D721Med (cell line): ENCODE measurements around the gene MSI2.

Experiments used
- DNase-seq: peaks from one replicate; pipeline ENCODE4 v3.0.0; 2011; ENCODE audit warnings: low spot score; ENCODE audit not compliant: insufficient read length
- FAIRE-seq: peaks from 2 replicates; lab custom pipeline; 2011; peaks lifted over from hg19 to GRCh38; lab: Jason Lieb, UNC
- CTCF ChIP-seq: IDR thresholded peaks from 2 replicates; pipeline ENCODE4 v1.5.1; 2012; ENCODE audit warnings: mild to moderate bottlenecking, control low read depth; ENCODE audit not compliant: insufficient read depth; ENCODE audit errors: missing control alignments

Gene MSI2

GRCh38 chr17:57366177-57366557, 109.8 kb downstream of the MSI2 start:
- FAIRE-seq (no peak), DNase-seq (no peak)
- no peak for TF ChIP-seq CTCF

GRCh38 chr17:57366558-57367351, 110.4 kb downstream of the MSI2 start:
- no peak for FAIRE-seq
- TF ChIP-seq CTCF, result no peak
- no peak for DNase-seq

GRCh38 chr17:57368637-57369336, 112.5 kb downstream of the MSI2 start:
- FAIRE-seq (no peak), DNase-seq (no peak)
- no peak for TF ChIP-seq CTCF

GRCh38 chr17:57369509-57369945, 113.2 kb downstream of the MSI2 start:
- FAIRE-seq (no peak), DNase-seq (no peak)
- TF ChIP-seq CTCF, result no peak

- FAIRE-seq, result no peak
- DNase-seq, result no peak
These were observed 113.8 kb downstream of the MSI2 start for GRCh38 chr17:57370037-57370581.

GRCh38 chr17:57370619-57371018, 114.3 kb downstream of the MSI2 start:
- FAIRE-seq, result no peak
- TF ChIP-seq CTCF, result no peak
- DNase-seq, result no peak

More at GRCh38 chr17:57370037-57370581, 113.8 kb downstream of the MSI2 start:
- TF ChIP-seq CTCF, result no peak
